8988T (cell line): Measurements from ENCODE around the gene EEF2KMT.
"Not testable (repeated sequence)": the region's sequence is repeated elsewhere in the genome, so short reads cannot be mapped to it uniquely, and the experiment has no call there.

ENCODE experiments used
- DNase-seq: peaks from one replicate; pipeline ENCODE4 v3.0.0; 2011

Gene EEF2KMT

DNA sequence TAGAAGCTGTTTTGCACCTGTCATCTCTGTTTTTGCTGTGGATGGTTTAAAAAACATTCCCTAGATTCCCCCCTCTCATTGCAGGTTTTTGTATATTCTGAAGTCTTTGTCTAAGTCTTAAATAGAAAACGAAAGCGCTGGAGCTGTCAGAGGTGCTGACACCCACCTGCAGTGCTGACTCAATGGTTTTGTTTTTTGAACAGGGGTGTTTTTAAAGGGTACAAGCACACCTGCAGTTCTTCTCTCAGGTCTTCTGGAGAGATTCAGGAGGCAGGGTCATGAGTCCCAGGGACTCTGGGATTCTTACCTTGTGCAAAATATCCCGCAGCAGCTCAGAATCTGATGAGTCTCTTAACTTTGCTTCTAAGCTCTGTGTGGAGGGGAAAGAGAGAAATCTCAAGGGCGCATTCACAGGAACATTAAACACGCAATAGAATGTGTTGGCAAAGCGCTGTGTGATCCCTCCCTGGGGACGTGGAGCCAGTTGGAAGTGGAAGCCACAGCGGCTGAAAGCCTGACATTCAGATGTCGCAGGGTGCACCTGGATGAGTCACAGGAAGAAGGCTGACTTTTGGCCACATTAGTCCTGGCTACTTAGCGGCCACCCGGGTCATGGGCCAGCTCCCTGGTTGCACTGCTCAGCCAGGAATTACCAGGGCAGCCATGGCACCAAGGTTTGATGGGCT, 2.3 kb downstream of the EEF2KMT start:
- DNase-seq: not testable (repeated sequence)

DNA sequence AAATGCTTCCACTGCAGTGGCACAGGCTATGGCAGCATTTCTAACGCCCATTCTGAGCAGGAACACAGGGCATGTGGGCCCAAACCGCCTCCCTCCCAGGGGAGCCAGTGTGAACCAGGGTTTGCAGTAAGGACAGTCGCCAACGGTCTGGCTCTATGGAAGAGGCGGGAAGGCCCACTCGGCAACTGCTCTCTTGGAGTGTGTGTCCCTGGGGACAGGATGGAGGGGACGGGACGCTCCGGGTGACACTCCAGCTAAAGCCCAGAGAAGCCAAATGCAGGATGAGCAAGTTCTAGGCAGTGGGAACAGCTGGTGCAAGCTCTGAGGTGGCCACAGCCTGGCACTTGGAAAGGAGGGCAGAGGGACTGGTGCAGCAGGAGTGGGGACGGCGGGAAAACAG, 3.8 kb downstream of the EEF2KMT start:
- not testable (repeated sequence) for DNase-seq

DNA sequence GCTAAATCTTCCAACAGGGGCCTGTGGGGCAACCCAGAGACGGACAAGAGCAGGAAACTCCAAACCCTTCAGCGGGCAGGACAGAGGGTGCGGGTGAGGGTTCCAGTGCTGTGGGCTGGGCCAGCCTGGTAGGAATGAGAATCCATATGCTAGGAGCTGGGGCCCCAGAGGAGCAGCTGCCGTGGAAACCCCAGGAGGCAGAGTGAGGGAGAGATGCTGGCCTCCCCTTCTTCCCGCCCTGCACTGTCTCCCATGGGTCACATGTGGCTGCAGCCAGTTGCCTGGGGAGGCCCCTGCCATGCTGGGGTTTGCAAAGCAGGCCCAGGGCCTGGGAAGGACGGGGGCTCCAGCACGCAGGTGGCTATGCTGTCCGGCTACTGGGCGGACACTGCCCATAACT, 4.5 kb downstream of the EEF2KMT start:
- DNase-seq: not testable (repeated sequence)

DNA sequence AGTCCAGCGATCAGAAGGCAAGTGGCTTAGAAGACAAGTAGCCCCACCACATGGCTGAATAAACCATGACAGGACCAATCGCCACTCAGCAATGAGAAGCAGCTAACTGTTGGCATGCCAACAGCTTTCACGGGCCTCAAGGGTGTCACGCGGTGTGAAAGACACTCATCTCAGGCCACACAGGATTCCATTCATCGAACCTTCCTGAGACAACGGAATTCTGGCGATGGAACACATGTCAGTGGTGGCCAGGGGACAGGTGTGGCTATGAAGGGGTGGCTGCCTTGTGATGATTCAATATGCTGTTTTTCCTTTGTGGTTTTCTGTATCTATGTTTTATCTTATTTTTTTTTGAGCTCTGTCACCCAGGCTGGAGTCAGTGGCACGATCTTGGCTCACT, 7.0 kb downstream of the EEF2KMT start:
- DNase-seq: not testable (repeated sequence)

DNA sequence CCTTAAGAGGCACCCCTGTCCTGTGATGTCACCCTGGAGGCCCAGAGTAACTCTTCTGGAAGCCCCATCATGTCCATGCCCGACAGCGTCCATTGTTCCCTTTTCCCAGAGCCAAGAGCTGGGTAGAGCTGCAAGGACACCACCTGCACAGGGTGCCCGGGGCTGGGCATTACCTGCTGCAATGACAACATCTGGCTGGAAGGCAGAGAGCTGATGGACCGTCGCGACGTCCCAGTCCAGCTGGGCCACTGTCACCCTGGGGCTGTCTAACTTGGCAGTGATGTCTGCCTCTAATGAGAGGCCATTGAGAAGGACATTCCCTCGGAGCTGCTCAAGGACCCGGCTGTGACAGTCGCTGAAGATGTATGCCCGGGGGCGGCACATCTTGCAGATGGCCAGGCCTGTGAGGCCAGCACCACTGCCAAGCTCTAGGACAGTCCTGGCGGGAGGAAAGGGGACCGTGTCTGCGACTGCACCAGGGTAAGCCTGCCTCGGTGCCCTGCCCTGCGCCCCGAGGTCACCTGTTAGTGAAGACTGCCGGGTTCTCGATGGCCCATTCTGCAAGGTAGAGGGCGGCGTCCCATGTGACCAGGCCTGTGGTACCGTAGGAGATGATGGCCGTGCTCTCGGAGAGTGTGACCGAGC, 7.6 kb downstream of the EEF2KMT start:
- DNase-seq: not testable (repeated sequence)

DNA sequence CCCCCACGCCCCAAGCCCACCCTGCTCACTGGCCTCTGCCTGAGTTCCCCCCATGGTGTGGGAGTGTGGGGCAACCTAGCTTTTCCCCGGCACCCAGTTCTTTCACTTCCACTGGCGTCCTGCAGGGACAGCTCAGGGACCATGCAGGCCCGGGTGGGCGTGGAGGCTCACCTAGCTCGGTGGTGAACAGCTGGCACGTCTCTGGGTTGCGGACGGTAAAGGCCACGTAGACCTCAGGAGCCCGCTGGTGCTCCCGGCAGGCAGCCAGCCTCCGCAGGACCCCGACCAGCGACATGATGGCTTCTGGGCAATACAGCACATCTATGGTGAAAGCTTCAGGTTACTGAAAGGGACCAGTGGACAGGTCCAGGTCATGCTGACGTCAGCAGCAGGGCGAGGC, 8.7 kb downstream of the EEF2KMT start:
- not testable (repeated sequence) for DNase-seq

DNA sequence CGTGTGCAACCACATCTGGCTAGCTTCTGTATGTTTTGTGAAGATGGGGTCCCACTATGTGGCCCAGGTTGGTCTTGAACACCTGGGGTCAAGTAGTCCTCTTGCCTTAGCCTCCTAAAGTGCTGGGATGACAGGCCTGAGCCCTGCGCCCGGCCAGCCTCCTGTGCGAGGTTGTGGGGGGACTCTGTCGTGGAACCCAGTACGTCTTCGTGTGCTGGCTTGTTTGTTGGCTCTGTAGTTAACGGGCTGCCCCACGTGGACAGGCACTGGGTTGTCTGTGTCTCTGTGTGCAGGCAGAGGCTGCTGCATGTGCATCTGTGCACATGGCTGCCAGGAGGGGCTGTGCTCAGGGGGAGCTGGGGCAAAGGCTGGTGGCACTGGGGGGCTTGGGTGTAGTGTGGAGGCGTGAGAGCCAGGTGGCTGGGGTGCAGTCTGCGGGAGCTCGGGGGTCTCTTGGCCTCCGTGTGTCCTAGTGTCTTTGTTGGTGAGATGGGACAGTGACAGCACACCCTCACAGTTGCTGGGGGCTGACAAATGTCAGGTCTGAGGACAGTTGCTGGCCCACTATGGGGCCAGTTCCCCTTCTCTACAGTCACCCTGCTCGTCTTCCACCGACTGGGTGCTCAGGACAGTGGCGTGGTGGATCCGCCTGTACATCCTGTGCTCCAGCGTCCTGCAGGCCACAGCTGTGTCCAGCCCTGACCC, 9.4 kb downstream of the EEF2KMT start:
- DNase-seq: not testable (repeated sequence)

DNA sequence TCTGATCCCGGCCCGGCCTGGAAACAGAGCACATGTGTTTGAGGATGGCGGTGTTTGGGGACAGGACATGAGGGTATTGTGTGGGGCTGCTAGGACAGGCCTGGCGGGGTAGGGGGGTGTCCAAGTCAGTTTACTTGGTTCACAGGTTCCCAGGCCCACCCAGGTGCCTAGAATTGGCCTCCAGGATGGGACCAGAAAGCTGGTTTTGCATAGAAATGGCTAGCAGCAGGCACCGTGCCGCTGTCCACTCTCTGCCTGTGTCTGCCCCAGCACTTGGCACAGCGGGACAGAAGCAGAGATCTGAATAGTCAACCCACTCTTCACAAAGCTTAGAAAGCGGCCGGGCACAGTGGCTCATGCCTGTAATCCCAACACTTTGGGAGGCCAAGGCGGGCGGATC, 11.9 kb downstream of the EEF2KMT start:
- not testable (repeated sequence) for DNase-seq

DNA sequence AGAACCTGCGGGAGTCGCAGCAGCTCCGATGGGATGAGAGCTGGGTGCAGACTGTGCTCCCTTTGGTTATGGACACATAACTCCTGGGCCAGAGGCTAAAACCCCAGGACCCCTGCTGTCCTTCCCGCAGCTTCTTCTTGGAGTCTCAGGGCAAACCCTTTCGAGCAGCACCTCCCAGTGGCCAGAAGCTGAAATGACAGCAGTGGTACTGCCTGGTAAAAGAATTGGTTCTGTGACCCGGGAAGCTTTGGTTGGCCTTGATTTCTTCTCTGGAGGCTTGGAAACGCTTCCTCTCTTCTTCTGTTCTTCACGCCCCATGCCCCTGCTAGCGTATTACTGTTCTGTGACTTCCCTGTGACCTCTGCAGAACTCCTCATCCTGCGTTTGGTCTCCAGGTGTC, 12.8 kb downstream of the EEF2KMT start:
- DNase-seq: not testable (repeated sequence)

DNA sequence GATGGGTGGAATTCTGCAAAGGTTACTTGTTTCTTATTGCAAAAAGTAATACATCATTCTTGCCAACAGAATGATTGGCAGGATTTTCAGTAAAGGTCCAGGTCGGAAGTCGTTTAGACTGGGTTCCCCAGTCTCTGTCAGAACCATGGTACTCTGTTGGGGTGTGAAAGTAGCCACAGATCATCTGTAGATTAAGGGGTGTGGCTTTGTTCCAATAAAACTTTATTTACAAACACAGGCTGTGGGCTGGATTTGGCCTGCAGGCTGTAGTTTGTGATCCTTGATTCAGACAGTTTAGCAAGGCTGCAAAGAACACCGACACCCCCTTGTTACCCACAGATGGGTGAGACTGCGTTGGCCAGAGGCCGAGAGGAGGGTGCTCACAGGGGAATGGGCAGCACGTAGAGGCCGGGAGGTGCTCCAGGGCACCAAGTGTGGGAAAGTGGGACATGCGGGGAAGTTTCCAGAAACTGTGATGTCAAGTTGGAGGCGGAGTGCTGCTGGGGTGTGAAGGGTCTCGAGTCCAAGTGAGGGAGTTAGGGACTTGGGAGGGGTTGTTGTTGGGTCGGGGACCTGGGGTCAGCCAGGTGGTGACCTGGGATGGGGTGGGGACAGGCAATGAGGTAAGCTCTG, 13.4 kb downstream of the EEF2KMT start:
- DNase-seq: not testable (repeated sequence)

DNA sequence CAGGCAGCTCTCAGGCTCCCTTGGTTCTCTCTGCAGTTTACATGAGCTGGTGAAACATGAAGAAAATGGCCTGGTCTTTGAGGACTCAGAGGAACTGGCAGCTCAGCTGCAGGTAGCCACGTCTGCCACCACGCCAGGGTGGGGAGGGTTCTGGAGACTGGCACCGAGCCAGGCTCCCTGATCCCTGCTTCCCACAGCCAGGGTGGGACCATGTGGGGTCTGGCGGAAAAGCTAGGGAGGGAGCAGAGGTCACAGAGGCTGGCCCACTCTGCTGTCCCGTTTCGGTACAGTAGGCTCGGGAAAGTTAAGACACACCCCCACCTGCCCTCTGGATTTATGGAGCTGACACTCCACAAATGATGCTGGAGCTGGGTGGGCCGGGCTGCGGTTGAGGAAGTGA, 13.9 kb downstream of the EEF2KMT start:
- not testable (repeated sequence) for DNase-seq

DNA sequence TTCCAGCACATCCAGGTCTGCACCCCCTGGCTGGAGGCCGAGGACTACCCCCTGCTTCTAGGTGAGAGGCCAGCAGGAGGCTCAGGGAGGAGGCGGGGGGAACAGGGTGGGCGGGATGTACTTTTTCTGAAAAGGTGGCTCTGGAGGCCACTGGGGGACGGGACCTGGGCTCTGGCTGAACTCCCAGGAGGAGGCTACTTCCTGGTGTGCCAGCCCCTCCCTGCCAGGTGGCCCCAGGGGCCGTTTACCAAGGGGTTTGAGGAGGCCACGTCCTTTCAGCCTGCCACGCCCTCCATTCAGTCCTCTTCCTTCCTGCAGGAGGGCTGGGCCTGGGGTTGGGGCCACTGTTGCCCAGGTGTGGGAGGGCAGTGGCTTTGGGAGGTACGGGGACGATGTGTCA, 16.6 kb downstream of the EEF2KMT start:
- DNase-seq: not testable (repeated sequence)

DNA sequence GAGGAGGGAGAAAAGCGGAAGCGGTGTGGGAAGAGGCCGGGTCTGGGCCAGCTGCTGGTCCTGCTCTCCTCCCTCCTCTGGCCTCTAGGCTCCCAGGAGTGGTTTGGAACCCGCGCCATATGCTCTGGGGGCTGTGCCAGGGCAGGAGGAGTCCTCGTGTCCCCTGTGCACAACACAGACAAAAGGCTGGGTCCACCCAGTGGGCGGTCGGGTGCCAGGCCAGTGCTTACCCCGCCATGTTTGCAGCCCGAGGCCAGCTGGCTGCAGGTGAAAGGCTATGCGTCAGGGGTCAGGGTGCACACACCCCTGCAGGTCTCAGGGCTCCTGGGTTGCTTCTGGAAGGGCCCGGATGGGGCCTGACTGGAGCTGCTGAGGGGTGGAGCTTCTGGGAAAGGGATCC, 17.1 kb downstream of the EEF2KMT start:
- not testable (repeated sequence) for DNase-seq

DNA sequence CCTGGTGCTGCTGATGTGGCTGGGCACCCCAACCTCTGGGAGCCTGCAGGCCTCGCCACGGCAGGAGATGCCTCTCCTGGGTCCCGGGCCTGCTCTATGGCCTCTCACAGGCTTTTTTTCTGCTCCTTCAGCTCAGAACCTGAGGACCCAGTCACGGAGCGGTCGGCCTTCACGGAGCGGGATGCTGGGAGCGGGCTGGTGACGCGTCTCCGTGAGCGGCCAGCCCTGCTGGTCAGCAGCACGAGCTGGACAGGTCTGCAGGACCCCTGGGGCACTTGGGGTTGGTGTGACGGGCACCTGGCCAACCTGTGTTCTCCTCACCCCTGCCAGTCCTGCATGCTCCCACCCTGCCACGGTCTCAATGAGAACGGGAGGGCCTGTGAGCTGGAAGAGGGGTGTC, 19.0 kb downstream of the EEF2KMT start:
- DNase-seq: no peak

DNA sequence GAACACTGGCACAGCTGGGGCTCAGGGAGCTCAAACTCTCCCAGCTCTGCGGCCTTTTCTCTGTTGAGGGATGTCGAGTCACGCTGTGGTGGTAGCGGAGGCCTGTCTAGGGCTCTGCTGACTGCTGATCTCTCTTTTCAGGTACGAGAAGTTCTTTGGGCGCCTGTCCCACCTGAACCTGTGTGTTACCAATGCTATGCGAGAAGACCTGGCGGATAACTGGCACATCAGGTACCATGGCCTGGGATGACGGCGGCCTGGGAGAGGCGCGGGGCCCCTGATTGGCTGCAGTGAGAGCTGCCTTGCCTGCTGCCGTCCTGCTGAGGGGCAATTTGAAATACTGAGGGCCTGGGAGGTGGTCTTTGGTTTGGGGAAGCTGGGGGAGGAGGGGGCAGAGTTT, 20.3 kb downstream of the EEF2KMT start:
- no peak for DNase-seq

DNA sequence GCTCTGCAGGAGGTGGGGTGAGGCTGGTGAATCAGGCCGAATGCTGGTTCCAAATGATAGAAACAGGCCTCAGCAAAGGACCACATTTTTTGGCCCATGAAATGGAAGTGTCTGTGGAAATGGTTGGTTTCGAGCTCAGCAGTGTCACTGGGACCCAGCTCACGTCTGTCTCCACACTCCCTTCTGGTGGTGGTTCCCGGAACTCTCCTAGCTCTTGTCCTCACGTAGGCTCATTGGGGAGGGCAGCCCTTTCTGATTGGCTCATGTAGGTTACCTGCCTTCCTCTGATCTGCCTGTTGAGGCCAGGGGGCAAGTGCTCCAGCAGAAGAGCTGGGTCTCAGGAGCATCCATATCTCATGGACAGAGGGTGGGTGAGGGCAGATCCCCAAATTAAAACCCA, 22.0 kb downstream of the EEF2KMT start:
- DNase-seq: no peak

DNA sequence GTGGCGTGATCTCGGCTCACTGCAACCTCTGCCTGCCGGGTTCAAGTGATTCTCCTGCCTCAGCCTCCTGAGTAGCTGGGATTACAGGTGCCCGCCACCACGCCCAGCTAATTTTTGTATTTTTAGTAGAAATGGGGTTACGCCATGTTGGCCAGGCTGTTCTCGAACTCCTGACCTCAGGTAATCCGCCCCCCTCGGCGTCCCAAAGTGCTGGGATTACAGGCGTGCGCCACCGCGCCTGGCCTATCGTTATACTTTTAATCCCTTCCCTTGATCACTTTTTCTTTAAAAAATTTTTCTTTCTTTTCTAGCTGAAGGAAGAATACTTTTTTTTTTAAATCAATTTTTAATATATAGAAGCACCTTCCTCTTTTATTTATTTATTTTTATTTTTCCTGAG, 23.8 kb downstream of the EEF2KMT start:
- not testable (repeated sequence) for DNase-seq

DNA sequence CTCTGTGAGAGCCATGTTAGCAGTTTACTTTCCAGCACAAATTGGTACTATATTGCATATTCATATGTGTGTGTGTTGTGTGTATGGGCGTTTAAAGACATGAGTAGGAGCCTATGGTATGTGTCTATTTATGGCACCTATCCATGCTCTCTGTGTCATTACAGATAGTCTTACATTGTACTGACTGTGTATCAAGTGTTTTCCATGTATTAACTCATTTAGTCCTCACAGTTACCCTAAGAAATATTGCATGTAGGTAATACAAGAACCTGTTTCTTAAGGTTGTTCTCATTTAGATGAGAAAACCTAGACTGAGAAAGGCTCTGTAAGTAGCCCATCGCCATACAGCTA, 24.3 kb downstream of the EEF2KMT start:
- no peak for DNase-seq

DNA sequence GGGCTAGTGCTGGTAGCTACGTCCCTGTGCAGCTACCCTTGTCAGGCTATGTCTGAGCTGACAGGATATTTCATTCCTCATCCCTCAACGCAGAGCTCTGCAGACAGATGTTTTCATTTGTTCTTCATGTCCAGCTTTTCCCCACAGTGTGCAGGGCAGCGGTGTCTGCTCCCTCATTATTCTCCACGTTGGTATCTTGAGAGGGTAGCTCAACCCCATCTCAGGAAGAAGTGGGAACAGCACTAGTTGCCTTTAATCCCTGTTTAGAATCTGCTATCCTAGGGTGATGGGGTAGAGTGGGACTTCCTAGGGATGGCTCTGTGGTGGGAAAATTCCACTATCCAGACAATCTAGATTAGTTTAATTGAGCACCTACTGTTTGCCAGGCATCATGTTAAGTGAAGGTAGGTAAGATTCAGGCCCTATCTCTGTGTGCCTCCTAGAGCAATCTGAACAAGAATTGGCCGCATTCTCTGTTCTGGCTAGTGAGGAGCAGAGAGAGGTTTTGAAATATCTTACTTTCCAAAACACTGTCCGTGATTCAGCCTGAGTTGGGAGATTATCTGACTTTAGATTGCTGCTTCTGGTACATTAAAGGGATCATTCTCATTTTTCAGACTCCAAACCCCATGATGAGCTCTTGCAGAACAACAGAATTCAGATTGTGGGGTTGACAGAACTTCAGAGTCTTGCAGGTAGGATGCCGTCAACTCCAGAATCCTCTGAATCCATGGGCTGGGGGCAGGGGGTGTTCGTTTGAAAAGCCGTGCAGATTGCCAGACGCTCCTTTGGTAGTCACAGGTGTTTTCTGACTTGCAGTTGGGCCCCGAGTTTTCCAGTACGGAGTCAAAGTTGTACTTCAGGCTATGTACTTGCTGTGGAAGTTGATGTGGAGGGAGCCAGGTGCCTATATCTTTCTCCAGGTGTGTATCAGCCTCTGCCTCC, 25.0 kb downstream of the EEF2KMT start:
- DNase-seq: no peak

DNA sequence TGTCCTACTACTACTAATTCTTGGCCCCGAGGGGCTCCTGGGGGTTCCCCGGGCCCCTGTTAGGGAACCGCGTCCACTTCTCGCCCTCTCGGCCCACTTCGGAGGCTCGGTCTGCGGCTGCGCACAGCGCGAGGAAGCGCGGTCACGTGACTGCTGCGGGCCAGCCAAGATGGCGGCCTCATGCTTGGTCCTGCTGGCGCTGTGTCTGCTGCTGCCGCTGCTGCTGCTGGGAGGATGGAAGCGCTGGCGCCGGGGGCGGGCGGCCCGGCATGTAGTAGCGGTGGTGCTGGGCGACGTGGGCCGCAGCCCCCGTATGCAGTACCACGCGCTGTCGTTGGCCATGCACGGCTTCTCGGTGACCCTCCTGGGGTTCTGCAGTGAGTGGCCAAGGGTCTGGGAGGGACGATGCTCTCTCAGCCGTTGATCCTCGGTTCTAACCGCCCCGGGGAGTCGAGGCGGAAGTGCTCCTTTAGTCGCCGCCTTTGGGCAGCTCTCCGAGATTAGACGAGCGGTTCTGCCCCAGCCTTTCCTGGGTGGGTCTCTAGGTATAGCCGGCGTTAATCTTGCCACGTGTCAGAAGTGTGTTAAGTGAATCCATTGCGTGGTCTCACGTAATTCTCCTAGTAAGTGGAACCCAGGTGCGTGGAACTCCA, 25.8 kb downstream of the EEF2KMT start, which contains the start of gene ALG1:
Gene ALG1, plus strand, starts transcription at position 163 of the 653 bp plus-strand sequence. Its CDS starts 7 bp downstream, at position 170.
- DNase-seq: peak; percentile 66

DNA sequence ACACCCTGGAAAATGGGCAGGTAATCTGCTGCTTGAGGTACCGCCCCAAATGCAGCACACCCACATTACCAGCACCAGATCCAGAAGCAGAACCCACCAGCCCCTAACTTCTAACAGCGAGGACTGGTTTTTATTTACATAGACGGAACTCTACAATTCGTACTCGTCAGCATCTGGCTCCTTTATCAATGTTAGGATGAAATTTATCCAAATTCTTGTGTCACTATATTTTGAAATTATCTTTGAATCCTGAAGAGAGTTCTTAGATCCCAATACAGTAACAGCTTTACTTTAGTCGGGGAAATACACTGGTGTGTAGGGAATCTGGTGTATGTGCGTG, 26.3 kb downstream of the EEF2KMT start:
- DNase-seq: no peak
